ENCODE measurements around the gene CATSPER3. TPM values are rescaled to one million over a fixed set of nuclear protein-coding genes. Genes with fewer than 3 reads are reported as not detected.

The CATSPER3 gene
- total RNA-seq, 1 donor from 2014 or later = 0.52 TPM

DNA sequence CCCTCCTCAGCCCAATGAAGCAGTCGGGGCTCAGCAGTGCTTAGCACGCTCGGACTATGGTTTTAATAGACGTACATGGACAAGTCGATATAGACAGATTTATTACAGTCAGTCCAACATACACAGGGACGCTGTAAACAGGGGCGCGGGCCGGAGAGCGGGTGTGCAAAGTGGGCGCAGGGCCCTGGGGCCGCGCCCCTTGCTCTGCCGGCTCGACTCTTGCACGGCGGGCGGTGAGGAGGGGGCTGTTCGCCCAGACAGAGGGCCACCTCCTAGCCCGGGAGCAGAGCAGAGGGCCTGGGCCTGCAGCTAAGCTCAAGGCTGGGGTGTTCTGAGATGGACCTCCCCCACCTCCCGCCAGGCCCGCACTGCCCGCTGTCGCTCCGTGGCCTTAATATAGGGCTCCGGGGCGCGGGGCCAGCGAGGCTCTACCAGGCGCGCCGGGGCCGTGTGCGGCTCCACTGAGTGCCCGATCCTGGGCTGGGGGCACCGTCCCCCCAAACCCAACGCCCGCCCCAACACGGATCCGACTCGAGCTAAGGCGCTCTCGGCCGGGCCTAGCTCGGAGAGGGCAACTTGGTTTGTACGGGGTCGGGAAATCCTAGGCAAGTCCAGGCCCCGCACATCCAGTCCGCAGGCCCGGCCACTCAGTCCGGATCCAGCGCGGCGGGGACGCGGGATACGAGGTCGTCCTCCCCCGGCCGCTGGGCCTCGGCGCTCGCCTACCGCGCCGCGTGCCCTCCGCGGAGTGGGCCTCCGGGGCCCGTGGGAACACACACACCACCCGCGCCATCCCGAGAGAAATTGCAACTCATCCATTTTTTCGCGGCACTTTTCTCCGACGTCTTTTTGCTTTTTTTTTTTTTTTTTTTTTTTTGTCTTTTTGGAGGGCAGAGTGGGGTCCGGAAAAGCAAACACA, 60.2 kb downstream of the CATSPER3 start:
- Histone ChIP-seq H3K4me3 (ENCODE audit: low read length in 3 of 3) (no peak overlapping the region), H3K36me3 (ENCODE audit: control insufficient read depth in 3 of 3, insufficient read depth in 3 of 3, low read length in 3 of 3) (peaks cover 0 to 7% (median 5%) of the 10 kb centered on the region in 3 donors), H3K4me1 (ENCODE audit: control insufficient read depth in 3 of 3, insufficient read depth in 3 of 3, low read length in 3 of 3) (peaks cover 14 to 17% (median 15%) of the 10 kb centered on the region in 3 donors), H3K27ac (ENCODE audit: low read depth, low read length) (no peak overlapping the region), H3K9ac (ENCODE audit: low read depth in 1 of 3, low read length in 3 of 3) (no peak overlapping the region), H3K9me3 (ENCODE audit: control insufficient read depth in 3 of 3, low read length in 3 of 3) (no peaks in the 10 kb centered on the region), H3K27me3 (ENCODE audit: control insufficient read depth in 3 of 3, insufficient read depth in 3 of 3, low read length in 3 of 3) (peaks cover 21 to 48% (median 32%) of the 10 kb centered on the region in 3 donors)

DNA sequence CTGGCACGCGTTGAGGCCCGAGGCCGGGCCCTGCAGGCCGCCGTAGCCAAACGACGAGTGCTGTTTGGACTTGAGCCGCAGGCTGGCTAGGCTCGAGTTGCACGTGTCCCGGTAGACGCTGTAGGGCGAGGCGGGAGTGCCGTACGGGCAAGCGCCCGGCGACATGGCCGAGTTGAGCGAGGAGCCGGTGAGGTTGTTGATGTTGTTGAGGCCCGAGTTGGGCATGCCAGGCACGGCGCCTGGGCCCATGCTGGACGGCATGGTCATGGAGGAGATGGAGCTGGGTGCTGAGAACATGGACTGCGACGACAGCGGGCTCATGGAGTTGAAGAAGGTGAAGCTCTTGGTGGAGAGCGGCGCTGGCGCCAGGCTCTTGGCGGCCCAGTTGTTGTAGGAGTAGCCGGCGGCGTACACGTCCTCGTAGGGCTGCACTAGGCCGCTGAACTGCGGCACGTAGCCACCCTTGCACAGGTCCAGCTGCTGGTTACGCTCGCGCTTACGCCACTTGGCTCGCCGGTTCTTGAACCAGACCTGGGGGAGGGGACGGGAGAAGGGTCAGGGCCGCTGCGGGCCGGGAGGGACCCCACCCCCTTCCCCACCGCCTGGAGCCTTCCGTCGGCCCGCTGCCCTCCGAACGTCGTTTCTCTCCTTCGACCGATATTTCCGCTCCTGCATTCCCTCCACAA, 61.2 kb downstream of the CATSPER3 start:
- H3K27ac ChIP-seq (ENCODE audit: low read depth, low read length) = no peak overlapping the region
- peaks cover 17 to 19% (median 17%) of the 10 kb centered on the region in 3 donors for H3K4me1 ChIP-seq (ENCODE audit: control insufficient read depth in 3 of 3, insufficient read depth in 3 of 3, low read length in 3 of 3)
- peaks cover 21 to 54% (median 32%) of the 10 kb centered on the region in 3 donors for H3K27me3 ChIP-seq (ENCODE audit: control insufficient read depth in 3 of 3, insufficient read depth in 3 of 3, low read length in 3 of 3)
- peaks cover 0 to 7% (median 5%) of the 10 kb centered on the region in 3 donors for H3K36me3 ChIP-seq (ENCODE audit: control insufficient read depth in 3 of 3, insufficient read depth in 3 of 3, low read length in 3 of 3)
- H3K4me3 ChIP-seq (ENCODE audit: low read length in 3 of 3) = no peak overlapping the region
- H3K9me3 ChIP-seq (ENCODE audit: control insufficient read depth in 3 of 3, low read length in 3 of 3) = no peaks in the 10 kb centered on the region
- no peak overlapping the region for H3K9ac ChIP-seq (ENCODE audit: low read depth in 1 of 3, low read length in 3 of 3)

DNA sequence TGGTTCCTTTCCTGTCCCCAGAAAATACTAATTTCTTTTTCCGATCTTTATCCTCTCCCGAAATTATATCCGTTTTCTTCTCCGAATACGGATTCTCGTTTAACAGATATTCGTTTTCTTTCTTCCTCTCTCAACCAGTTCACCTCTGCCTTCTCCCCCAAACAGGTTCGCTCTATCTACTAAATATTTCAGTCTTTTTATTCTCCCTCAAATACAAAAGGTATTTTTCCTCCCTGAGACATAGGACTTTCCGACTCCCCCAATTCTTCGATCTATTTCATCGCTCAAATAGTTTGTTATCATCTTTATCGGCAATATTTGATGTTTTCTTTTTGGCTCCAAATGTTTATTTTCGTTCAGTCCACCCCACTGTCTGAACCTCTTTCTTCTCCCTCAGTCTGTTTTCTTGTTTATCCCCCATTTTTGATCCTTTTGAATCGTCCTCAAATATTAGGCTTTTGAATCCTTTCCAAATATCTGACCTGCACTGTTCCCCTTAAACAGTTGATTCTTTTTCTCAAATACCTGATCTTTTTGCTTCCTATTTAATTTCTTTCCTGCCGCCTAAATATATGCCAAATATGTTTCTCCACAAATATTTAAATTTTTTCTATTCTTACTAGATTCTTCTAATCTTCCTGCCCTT, 61.9 kb downstream of the CATSPER3 start:
- no peak overlapping the region for H3K27ac ChIP-seq (ENCODE audit: low read depth, low read length)
- peaks cover 0 to 7% (median 5%) of the 10 kb centered on the region in 3 donors for H3K36me3 ChIP-seq (ENCODE audit: control insufficient read depth in 3 of 3, insufficient read depth in 3 of 3, low read length in 3 of 3)
- no peak overlapping the region for H3K4me3 ChIP-seq (ENCODE audit: low read length in 3 of 3)
- H3K4me1 ChIP-seq (ENCODE audit: control insufficient read depth in 3 of 3, insufficient read depth in 3 of 3, low read length in 3 of 3) = peaks cover 18 to 19% (median 19%) of the 10 kb centered on the region in 3 donors
- no peaks in the 10 kb centered on the region for H3K9me3 ChIP-seq (ENCODE audit: control insufficient read depth in 3 of 3, low read length in 3 of 3)
- no peak overlapping the region for H3K9ac ChIP-seq (ENCODE audit: low read depth in 1 of 3, low read length in 3 of 3)
- peaks cover 21 to 54% (median 32%) of the 10 kb centered on the region in 3 donors for H3K27me3 ChIP-seq (ENCODE audit: control insufficient read depth in 3 of 3, insufficient read depth in 3 of 3, low read length in 3 of 3)

DNA sequence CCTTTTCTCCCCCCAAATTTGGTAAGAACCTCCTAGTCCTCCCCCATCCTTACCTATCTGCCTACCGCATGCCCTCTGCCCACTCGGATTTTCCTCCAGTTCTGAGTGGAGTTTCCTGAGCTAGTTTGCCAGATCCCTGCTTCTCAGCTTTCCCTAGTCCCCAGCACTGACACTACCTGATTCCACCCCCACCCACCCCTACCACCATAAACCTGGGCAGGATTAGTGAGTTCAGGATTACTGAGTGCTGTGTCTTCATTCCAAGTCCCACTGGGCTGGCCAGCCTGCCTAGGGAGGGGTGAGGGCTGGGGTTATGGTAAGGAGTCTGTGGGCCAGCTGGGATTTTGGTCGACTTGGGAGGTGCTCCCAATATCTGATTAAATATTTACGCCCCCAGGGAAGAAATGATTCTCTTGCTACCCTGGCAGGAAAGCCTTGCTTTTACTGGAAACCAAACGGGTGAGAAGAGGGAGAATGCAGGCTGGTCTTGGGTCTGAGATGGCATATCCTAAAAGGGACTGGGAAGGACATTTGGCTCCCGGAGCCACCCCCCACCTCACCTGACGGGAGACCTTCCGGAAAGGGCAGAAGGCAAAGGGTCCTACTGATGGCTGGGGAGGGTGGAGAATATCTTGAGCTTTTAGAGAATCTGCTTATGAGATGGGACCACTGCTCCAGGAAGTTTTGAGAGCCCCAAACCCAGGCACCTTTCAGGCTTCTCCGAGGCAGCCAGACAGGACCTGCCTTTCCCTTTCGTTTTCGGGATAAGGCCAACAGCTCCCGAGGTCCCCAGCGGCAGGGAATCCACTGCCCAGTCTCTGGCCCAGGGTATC, 62.6 kb downstream of the CATSPER3 start:
- Histone ChIP-seq H3K9me3 (ENCODE audit: control insufficient read depth in 3 of 3, low read length in 3 of 3) (no peaks in the 10 kb centered on the region), H3K4me3 (ENCODE audit: low read length in 3 of 3) (peak overlapping the region; percentile 49 to 61 (median 54)), H3K27me3 (ENCODE audit: control insufficient read depth in 3 of 3, insufficient read depth in 3 of 3, low read length in 3 of 3) (peaks cover 24 to 54% (median 39%) of the 10 kb centered on the region in 3 donors), H3K9ac (ENCODE audit: low read depth in 1 of 3, low read length in 3 of 3) (peak overlapping the region; percentile 50 to 91 (median 65)), H3K4me1 (ENCODE audit: control insufficient read depth in 3 of 3, insufficient read depth in 3 of 3, low read length in 3 of 3) (peaks cover 24 to 27% (median 25%) of the 10 kb centered on the region in 3 donors), H3K36me3 (ENCODE audit: control insufficient read depth in 3 of 3, insufficient read depth in 3 of 3, low read length in 3 of 3) (peaks cover 0 to 7% (median 5%) of the 10 kb centered on the region in 3 donors), H3K27ac (ENCODE audit: low read depth, low read length) (no peak overlapping the region)

DNA sequence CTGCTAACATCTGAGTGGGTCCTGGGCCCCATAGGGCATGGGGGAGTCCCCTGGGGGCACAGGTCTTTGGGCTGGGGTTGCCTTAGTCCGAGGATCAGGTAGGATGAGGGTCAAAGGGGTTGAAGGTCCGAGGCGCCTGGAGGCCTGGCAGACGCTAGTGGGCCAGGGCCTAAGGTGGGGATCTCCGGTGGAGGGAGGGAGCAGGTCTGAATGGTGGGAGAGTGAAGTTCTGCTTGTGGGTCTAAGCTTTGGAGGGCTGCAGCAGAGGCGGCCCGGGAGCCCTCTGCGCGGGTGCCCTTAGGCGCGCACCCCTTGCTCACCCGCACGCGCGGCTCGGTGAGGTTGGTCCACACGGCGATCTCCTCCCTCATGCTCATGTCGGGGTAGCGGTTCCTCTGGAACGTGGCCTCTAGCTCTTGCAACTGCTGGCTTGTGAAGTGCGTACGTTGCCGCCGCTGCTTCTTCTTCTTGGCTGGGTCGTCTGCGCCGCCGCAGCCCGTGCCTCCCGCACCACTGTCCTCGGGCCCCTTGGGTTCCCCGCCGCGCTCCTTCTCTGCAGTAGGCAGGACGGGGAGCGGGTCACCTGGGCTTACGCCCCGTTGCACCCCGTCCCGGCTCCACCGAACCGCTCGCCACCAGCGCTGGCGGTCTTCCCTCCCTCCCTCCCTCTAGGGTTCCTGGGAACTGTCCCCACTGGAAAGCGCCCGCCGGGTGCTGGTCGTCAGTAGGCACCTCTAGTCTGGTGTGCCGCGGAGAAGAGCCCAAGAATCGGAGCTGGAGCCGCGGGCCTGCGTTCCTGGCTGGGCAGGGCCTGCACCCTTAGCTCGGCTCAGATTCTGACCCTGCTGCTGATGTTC, 63.5 kb downstream of the CATSPER3 start:
- peaks cover 30 to 57% (median 44%) of the 10 kb centered on the region in 3 donors for H3K27me3 ChIP-seq (ENCODE audit: control insufficient read depth in 3 of 3, insufficient read depth in 3 of 3, low read length in 3 of 3)
- H3K9me3 ChIP-seq (ENCODE audit: control insufficient read depth in 3 of 3, low read length in 3 of 3) = no peaks in the 10 kb centered on the region
- H3K9ac ChIP-seq (ENCODE audit: low read depth in 1 of 3, low read length in 3 of 3) = peak overlapping the region; percentile 65 to 91 (median 73)
- H3K4me1 ChIP-seq (ENCODE audit: control insufficient read depth in 3 of 3, insufficient read depth in 3 of 3, low read length in 3 of 3) = peaks cover 26 to 29% (median 26%) of the 10 kb centered on the region in 3 donors
- no peak overlapping the region for H3K27ac ChIP-seq (ENCODE audit: low read depth, low read length)
- H3K36me3 ChIP-seq (ENCODE audit: control insufficient read depth in 3 of 3, insufficient read depth in 3 of 3, low read length in 3 of 3) = peaks cover 0 to 7% (median 5%) of the 10 kb centered on the region in 3 donors
- H3K4me3 ChIP-seq (ENCODE audit: low read length in 3 of 3) = peak overlapping the region; percentile 59 to 75 (median 61)

DNA sequence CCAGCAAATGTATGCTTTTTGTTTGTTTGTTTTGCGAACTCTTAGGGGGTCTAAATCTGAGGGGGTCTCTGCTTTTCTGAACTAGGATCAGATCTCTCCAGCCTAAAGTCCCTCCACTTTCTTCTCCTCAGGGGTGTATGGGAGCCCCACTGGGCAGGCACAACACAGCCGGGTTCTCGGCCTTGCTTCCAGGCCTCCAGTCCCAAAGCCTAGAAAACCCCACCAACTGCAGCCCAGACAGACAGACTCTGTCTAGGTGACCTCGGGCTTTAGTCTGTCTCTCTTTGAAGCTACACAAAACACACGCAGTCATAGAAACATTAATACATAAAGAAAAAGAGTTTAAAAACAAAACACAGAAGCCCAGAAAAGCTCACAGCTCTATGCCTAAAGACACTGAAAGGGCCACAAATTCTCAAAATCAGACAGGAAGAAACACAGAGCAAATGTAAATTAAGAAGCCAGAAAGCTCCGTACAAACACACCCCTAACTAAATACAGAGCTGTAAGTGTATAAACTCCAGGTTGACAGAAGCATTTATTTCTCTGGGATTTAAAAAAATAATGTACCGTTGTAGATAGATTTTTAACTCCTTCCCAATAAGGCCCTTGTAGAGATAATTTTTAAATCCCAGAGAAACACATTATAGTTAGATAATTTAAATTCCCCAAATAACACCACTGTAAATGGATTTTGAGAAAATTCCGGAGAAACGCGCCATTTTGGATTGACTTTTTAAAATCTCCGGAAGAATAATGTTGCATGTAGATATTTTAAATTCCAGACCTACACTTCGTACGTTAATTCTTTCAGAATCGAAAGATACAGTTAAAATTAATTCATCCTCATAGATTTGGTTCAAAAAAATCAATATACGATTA, 64.3 kb downstream of the CATSPER3 start:
- Histone ChIP-seq H3K9ac (ENCODE audit: low read depth in 1 of 3, low read length in 3 of 3) (peak overlapping the region; percentile 66 to 91 (median 73)), H3K27me3 (ENCODE audit: control insufficient read depth in 3 of 3, insufficient read depth in 3 of 3, low read length in 3 of 3) (peaks cover 39 to 60% (median 52%) of the 10 kb centered on the region in 3 donors), H3K4me1 (ENCODE audit: control insufficient read depth in 3 of 3, insufficient read depth in 3 of 3, low read length in 3 of 3) (peaks cover 26 to 29% (median 26%) of the 10 kb centered on the region in 3 donors), H3K9me3 (ENCODE audit: control insufficient read depth in 3 of 3, low read length in 3 of 3) (no peaks in the 10 kb centered on the region), H3K27ac (ENCODE audit: low read depth, low read length) (peak overlapping the region; percentile 89), H3K36me3 (ENCODE audit: control insufficient read depth in 3 of 3, insufficient read depth in 3 of 3, low read length in 3 of 3) (peaks cover 0 to 7% (median 5%) of the 10 kb centered on the region in 3 donors), H3K4me3 (ENCODE audit: low read length in 3 of 3) (peak overlapping the region; percentile 59 to 87 (median 75))

DNA sequence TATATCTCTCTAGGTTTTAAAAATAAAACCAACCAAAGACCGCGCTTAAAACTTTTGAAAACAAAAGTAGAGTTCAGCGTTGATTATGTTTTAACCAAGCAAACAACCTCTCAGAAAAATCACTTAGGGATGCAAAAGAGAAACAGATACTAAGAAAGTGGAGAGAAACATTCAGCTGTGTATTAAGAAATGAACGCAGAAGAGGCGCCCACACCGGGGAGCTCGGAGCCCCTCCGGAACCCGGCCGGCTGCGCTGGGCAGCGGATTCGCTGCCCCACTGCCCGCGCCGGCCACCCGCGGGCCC, 64.9 kb downstream of the CATSPER3 start:
- Histone ChIP-seq H3K9ac (ENCODE audit: low read depth in 1 of 3, low read length in 3 of 3) (peak overlapping the region; percentile 66 to 91 (median 73)), H3K27ac (ENCODE audit: low read depth, low read length) (peak overlapping the region; percentile 89), H3K4me1 (ENCODE audit: control insufficient read depth in 3 of 3, insufficient read depth in 3 of 3, low read length in 3 of 3) (peaks cover 26 to 29% (median 26%) of the 10 kb centered on the region in 3 donors), H3K36me3 (ENCODE audit: control insufficient read depth in 3 of 3, insufficient read depth in 3 of 3, low read length in 3 of 3) (peaks cover 0 to 6% (median 5%) of the 10 kb centered on the region in 3 donors), H3K27me3 (ENCODE audit: control insufficient read depth in 3 of 3, insufficient read depth in 3 of 3, low read length in 3 of 3) (peaks cover 45 to 60% (median 54%) of the 10 kb centered on the region in 3 donors), H3K4me3 (ENCODE audit: low read length in 3 of 3) (peak overlapping the region; percentile 59 to 87 (median 75)), H3K9me3 (ENCODE audit: control insufficient read depth in 3 of 3, low read length in 3 of 3) (no peaks in the 10 kb centered on the region)

Measured in skeletal muscle tissue (tissue), 4 donors.